GM19467 (cell line): ENCODE data around the gene GLCE.
"Not testable (repeated sequence)": the region's sequence is repeated elsewhere in the genome, so short reads cannot be mapped to it uniquely, and the experiment has no call there.

ENCODE experiments used
- ATAC-seq: cut with Tn5 transposase; IDR thresholded peaks from one replicate; pipeline ENCODE4 v1.9.1; 2021; ENCODE audit warnings: mild to moderate bottlenecking, moderate library complexity; ENCODE audit not compliant: unreplicated experiment

The GLCE gene

DNA sequence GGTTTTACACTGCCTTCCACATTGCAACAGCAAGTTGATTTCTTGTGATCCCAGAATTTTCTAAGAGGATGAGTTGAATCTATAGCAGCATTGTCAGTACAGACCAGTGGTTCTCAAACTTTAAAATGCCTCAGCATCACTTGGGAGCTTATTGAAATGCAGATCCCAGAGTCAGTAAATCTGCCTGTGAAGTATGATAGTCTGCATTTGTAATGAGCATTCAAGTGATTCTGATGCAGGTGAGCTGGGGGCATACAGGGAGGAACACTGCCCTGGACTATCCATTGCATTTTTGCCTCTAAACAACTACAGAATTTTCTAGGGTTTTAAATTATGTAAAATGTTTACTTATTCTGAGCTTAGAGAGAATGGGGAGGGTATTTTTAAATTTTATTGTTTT lies 110.8 kb downstream of the GLCE start:
- ATAC-seq, result no peak

DNA sequence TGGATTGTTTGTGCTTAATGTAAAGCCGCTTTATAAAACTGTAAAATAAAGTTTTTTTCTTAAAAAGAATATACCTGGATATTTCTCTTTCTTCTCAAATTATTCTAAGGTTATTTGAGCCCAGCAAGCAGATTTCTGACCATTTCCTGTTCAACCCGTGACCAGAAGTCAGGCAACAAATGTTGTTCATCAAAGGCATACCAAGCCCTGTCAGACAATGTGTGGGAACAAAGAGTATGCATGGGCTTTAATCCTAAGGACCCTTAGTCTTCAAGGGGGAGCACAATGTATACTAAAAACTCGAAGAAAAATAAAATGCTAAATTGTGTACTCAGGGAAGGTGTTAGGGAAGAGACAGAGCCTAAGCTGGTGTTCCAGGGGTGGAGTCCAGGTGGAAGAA lies 111.7 kb downstream of the GLCE start:
- ATAC-seq, result no peak

DNA sequence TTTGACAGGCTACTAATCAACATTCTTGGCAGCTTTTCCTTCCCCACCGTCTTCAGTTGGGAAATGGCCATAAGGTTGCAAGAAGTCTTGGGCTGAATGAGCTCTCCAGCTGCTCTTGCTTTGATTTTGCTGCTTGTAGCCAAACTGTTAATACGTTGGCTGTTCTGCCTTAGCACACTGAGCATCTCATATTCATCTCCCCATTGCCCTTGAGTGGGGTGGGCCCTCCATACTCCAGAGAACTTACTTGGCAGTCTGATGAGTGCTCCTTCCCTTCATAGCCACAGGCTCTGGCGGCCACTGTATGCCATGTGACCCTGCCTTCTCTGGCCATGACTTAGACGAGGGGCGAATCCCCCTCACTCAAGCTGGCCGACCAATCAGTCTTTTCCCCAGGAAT lies 112.5 kb downstream of the GLCE start:
- no peak for ATAC-seq

DNA sequence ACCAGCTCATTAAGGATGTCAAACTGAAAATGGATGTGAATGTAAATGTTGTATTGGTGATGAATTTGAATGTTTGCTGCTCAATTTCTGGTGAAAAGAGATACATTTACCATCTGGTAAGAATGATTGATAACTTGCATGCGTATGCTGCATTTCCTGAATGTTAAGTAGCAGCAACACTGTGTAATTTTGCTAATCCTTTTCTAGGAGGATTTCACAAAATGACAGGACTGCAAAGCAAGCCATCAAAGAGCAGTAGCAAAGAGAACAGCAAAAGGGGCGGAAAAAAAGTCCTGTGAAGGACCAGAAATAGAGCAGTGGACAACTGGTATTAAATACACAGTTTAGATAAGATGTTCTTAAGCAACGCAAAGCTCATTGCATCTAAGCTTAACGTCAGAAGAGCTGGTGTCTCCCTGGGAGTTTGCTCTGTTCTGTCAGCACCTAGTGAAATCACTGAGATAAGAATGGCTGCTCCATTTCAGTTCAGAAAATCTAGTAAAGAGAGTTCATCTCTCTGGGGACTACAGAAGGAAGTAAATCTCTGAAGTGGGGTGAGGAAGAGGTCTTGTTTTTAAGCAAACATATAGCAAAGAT lies 114.7 kb downstream of the GLCE start:
- ATAC-seq, result no peak

DNA sequence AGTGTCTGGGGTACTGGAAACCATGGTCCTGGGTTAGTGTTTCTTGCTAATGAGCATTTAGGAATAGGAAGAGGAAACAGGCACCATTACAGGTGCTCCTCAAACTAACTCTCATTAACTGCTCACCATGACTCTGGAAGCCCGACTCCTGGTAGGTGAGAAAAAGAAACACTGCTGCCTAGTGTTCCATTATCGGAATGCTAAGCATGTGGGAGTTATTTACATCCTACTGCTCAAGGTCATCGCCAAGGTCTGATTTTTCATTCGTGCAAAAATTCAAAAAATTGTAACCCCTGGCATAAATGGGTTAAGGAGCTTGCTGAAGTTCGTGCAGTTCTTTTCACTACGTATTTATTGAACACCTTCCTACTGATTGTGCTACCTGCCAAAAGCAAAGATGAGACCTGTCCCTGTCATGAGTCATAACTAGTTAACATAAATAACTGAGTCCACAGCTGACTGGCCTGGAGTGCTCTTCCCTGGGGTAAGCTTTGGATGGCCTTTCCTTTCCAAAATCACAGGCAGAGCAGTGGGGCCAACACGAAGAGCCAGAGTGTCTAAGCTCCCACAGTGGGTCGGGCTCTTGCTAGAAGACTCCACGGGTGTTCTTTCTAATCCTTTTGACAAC lies 115.6 kb downstream of the GLCE start:
- ATAC-seq, result no peak

DNA sequence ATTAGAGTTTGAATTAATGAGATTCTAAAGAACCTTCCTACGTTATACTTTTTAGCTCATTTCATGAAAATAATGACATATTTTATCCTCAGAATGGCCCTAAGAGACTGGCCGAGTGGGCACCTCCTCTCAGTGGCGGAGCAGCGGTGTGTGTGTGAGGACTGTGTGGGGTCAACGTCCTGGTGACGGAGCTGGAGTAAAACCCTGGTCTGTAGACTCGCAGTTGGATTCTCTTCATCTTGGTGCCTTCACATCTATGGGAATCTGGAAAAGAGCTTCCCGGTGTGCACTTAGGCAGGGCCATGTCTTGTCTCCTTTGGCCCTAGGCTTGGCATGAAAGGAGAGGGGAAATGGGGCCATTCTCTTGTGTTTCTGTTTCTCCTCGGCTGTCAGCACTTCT lies 116.9 kb downstream of the GLCE start:
- no peak for ATAC-seq

DNA sequence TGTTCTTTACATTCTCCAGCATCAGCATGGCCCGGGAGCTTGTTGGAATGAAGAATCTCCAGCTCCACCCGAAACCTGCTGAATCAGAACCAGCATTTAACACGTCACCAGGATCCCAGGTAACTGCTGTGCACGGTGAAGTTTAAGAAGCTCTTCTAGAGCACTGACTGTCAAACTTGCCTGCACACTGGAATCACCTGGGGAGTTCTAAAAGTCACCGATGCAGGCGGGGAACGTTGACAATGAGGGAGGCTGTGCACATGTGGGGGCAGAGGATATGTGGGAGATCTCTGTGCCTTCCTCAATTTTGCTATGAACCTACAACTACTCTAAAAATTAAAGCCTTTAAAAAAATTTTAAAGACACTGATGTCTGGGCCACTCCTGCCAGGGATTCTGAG lies 119.2 kb downstream of the GLCE start:
- ATAC-seq, result no peak

DNA sequence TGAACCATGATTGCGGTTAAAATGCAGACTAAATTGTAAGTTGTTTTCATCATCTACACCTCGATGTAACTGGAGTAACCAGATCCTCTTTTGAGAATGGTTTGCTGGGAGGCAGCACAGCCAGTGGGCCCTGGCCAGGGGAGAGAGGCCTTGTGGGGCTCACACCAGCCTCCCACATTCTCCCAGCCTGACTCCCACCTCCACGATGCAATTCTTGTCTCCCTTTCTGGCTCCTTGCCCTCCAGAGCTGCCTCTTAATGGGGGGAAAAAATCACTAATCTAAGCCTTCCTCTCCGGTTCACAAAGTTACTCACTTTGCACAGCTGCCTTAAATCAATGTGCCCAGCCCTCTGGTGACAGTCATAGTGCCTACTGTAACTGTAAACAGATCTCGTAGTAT lies 120.3 kb downstream of the GLCE start:
- no peak for ATAC-seq

DNA sequence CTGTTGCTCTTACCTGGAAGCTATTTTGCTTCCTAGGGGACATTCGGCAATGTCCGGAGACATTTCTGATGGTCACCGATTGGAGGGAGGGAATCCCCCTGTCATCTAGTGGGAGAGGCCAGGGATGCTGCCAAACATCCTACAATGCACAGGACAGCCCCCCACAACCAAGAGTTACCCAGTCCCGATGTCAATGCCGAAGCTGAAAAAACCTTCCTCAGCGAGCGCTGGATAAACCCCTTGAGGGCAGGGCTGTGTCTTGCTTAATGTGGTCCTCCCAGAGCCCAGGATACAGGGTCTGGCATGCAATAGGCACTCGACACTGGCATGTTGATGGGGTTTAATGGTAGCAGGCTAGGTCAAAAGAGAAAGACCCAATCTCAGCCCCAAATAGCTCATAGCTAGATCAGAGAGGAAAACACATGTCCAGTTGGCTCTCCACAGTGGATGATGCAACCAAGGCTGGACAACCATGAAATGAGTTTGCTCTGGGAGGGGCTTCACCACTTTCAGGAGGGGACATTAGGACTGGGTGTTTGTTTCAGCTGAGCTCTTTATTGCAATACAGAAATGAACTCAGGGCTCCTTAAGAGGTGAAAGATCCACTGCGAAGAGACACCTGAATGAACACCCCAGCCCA lies 121.8 kb downstream of the GLCE start:
- no peak for ATAC-seq

DNA sequence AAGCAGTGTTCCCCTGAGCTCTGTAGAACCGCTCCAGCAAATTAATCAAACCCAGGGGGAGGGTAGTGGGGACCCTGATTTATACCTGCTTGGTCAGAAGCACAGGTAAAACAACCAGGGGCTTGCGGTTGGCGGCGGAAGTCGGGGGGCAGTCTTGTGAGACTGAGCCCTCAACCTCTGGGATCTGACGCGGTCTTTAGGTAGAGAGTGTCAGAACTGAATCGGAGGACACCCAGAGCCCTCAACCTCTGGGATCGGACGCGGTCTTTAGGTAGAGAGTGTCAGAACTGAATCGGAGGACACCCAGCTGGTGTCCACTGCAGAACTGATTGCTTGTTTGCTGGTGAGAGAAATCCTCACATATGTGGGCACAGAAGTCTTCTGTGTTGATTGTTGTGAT lies 125.4 kb downstream of the GLCE start:
- no peak for ATAC-seq

DNA sequence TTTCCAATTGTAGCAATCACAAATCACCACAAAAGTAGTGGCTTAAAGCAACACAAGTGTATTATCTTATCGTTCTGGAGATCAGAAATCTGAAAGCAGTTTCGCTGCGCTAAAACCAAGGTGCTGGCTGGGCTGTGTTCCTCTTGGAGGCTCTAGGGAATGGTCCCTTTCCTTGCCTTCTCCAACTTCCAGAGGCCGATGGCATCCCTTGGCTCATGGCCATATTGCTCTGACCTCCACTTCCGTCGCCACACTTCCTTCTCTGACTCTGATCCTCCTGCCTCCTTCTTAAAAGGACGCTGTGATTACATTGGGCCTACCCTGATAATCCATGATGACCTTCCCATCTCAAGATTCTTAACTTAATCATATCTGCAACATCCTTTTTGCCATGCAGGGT lies 127.6 kb downstream of the GLCE start:
- ATAC-seq, result no peak

DNA sequence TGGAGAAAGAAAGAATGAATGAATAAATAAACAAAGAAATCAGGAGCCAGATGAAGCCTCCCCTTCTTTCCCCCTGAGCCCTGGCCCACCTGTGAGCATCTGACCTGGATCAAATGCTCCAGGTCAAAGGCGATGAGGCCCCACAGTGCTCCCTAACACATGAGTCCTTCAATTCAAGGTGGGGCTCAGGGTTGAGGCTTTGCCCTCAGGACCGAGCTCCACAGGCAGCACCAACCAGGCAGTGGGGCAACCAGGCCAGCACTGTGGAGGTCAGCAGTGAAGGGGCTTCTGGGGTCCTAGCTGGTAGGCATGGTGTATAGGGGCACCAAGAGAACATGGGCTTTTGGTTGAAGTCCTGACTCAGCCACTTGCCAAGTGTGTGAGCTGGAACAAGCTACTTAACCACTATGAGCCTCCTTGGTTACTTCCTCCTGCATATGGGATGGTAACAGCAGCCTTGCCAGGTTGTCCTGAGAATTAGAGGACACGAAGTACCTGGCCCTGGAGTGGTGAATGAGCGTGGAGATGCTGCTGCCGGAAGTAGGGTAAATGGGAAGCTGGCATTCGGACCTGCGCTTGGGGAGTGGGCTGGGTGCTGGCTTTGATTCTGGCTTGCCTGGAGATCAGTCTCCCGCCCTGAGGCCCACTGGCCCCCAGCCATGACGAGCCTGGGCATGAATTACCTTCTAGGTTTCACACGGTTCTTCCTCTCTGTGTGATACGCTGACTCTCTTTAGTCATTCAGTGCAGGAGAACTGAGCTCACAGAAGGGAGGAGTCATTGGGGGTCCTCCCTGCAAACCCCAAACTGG lies 128.3 kb downstream of the GLCE start:
- no peak for ATAC-seq

DNA sequence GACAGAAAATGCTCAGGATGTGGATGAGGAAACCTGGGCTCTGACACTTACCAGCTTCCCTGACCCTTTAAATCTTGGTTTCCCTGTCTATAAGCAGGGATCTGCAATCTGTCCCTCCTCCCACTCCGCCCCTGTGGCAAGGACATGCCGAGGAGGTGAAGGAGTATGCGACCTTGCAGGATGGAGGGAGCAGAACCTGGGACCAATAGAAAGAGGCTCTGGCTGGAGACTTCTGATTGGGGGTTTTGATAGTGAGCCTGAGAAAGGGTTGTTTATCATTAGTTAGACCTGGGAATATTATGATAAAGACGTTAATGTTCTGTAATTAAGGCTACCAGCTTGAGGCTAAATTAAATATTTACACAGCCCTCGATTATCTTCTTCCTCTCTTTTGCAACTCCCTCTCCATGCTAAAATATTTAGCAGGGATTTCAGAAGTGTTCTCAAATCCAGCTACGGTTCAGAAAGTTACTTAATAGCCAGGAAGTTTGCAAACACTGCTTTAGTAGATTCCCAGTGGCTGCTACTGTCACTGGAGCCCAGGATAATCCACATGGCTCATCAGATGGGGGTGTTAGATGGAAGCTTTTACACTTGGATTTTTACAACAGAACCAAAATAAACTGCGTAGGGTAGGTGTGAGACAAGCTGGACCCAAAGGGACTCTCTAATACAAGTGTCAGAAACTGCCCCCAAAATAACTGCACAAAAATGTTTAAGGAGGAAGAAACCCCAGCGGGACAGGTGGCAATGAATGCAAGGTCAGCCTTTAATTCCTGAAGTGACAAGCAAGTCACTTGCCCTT lies 129.1 kb downstream of the GLCE start:
- no peak for ATAC-seq

DNA sequence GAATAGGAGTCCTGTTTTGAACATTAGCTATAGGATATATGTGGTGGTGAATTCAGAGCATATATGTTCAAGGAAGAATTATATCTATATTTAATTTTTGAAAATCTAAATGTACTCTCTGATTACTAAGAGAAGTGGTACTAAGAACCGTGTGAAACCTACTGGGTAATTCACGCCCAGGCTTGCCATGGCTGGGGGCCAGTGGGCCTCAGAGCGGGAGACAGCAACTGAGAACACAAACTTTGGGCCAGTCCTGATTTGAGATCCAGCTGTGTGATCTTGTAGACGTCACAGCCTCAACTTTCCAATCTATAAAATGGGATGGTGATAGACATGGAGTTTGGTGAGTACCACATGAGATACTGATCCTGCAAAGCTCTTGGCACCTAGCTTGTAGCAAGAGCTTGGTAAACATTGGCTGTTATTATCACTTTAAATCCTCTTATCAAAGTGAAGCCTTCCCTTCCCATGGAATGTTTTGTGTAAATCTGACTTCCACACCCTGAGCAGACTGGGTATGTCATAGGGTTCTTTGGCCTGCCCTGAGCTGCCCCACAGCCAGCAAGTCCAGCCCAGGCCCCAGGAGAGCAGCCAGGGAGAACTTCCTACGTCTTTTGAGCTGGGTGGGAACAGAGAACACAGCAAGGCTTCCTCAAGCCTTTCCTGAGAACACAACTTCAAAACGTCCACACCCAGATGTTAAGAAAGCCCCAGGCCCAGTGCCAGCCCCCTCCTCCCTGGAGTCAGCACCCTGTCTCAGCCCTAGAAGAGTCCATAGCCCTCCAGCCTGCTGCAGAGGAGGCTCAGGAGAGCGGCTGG lies 130.1 kb downstream of the GLCE start:
- no peak for ATAC-seq

DNA sequence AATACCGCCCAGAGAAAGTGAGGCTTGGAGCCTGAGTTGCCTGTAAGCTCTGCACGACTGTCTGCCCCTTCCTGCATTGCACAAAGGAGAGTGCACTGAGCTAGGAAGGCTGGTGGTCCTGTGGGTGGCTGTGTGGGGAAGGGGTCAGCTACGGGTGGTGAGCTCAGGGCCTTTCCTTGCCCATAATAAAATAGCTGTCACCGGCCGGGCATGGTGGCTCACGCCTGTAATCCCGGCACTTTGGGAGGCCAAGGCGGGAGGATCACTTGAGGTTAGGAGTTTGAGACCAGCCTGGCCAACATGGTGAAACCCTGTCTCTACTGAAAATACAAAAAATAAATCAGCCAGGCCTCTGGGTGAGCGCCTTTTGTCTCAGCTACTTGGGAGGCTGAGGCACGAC lies 131.2 kb downstream of the GLCE start:
- not testable (repeated sequence) for ATAC-seq

DNA sequence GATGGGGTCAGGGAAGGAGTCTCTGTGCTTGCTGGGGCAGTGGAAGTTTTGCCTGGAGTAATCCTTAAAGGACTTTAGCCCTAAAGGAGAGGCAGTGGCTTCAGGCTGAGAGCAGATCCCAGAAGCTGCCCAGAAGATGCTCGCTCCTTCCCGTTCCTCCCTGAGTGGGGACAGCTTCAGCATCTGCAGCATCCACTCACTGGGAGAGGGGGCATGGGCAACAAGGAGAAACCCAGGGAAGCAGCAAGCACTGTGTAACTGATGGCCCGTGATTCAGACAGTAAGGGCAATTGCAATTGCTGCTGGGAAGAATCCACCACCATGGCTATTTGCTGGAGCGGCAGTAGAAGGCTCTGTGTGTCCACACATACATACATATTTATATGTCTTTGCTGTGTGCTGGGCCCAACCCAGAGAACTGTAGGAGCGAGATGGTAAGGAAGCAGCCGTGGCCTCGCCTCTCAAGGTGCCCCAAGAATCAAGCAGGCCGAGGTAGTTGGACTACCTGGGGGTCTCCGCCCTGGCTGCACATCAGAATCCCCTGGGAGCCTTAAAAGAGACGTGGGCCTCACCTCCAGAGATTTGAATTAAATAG lies 132.5 kb downstream of the GLCE start:
- no peak for ATAC-seq

DNA sequence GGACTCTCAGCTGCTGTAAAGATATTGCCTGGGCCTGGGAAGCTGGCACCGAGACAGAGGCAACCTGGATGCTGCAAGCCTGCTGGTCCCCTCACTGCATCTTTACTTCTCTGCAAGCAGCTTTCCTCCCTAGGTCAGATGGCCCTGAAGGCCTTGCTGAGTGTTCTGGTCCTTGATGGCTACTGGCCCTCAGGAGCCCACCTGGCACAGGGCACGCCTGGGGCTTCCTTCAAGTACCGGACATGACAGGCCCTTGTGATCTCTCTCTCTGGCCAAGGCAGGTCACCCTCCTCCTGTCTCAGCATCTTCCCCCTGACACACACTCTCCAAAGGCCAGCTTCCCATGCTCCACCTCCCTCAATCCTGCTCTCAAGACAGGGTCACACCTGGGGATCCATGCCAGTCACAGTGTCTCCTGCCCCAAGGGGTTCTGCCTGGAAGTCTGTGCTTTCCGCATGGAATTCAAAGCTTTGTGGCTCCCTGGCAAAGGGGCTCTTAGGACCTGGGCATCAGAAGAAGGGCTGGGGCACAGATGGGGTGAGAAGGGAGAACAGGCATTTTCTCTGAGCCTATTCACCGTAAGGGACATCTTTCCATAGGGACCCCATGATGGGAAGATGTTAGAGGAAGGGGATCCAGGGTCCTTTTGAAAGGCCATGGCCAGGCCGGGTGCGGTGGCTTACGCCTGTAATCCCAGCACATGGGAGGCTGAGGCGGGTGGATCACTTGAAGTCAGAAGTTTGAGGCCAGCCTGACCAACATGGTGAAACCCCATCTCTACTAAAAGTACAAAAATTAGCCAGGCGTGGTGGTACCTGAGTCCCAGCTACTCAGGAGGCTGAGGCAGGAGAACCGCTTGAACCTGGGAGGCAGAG lies 133.5 kb downstream of the GLCE start:
- ATAC-seq, result no peak

DNA sequence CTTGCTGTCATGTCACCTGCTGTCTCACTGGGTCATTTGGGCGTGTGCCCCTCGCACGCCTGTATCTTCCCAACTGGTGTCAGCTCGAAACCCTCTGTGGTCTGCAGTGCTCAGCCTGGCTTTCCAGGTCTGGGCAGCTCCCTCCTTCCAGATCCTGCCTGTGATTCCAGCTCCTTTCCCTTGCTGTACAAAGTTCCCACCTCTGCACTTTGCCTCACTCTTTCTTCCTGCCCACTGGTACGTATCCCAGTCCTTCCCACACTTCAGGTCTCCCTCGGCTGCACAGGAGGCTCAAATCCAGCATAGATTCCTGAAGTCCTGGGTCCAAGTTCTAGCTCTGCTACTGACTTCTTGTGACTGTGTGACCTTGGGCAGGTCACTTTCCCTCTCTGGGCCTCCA lies 136.2 kb downstream of the GLCE start:
- ATAC-seq, result no peak
